Limb (tissue), 2 donors: ENCODE data around the gene PHOSPHO1.

Experiments
- DNase-seq, 2 donors: peaks; one replicate each; pipeline ENCODE4 v3.0.0-alpha.2; 2016; ENCODE audit errors: extremely low spot score in 2 of 2

The PHOSPHO1 gene

DNA sequence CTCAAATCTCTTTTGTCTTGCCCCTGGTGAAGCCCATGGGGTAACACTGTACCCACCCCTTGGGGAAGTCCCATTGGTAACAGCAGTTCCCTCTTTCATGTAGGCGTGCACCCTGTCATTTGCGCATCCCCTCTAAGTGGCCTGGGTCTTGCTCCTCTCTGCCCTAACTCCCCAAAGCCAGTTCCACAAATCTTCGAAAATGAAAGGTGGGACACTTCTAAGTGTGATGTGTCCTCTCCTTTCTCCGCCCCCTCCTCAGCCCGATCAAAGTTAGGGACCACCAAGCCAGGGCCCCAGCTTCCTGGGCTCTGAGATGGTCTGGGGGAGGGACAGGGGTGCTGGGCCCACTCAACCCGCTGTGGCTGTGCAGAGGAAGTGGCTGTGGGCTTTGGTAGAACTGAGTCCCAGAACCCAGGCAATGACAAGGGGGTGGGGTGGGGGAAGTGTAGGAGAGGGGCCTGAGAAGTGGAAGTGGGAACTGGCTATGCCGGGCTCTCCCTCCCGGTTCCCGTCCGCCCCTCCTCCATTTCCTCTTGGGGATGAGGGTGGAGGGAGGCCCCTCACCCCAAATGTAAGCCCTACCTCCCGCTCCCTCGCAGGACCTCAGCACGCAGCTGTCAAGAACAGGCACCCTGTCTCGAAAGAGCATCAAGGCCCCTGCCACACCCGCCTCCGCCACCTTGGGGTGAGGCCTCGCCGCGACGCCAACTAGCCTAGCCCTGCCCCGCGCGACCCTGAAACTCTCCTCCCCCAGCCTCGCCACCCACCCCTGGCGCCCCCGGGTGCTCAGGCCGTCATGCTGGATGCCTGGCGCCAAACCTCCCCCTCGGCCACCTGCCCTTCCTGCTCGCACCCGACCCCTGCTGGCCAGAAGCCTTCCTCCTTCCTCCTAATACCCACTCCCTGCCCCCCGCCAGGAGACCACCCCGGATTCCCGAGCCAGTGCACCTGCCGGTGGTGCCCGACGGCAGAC is 11.4 kb downstream of the PHOSPHO1 start:
- DNase-seq, result no peak

DNA sequence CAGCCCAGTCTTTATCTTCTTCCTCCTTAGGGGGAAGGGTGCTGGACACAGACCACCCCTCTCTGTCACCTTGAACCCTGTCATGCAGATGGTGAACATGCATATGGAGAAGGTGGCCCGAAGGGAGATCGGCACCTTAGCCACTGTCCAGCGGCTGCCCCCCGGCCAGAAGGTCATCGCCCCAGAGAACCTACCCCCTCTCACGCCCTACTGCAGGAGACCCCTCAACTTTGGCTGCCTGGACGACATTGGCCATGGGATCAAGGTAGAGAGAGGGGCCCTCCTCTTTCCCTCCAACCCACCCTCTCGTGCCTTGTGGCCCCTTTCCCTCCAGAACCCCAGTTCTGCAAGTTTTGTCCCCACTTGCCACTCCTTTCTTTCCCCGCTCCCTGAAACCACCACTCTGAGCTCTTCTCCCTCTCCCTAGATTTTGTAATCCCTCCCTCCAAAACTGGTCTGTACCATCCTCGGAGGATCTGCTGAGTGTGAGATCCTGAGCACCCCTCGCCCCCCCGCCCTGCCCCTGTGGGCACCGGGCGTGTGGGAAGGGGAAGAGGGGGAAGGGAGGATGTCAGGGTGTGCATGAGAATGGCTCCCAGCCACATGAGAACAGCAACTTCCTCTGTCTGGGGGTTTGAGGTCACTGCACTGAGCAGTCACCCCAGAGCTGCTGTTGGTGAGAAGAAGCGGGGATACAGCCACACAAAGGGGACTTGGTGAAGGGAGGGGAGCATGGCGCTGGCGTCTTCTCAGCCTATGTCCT is 12.8 kb downstream of the PHOSPHO1 start:
- DNase-seq, result no peak

DNA sequence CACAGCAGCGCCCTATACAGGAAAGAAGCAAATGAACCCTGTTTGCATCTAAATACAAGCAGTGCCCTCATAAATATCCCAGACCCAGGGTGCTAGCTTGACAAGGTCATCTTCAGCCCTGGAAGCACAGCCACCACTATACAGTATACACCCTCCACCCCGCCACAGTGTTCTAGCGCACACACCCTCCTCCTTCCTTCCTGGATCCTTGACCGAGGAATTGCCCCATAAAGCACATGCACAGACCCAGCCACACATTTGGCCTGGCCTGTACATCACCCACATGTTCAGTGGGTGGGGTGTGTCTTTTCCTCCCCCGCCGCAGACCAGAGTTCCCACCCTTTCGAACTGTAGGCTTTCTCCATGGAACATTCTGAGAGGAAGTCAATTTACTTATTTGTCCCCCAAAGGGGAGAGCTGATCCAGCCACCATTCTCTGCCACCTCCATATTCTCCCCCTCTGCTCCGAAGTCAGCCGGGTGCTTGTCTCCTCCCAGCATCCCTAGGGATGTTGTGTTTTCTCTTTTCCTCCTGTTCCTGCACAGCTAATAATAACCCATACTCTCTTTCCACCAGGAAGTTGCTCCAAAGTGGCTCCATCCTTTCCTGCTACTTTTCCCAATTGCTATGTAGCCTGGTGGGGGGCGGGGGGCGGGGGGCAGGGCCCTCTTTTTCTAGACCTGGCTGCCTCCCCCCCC is 13.5 kb downstream of the PHOSPHO1 start:
- no peak for DNase-seq

DNA sequence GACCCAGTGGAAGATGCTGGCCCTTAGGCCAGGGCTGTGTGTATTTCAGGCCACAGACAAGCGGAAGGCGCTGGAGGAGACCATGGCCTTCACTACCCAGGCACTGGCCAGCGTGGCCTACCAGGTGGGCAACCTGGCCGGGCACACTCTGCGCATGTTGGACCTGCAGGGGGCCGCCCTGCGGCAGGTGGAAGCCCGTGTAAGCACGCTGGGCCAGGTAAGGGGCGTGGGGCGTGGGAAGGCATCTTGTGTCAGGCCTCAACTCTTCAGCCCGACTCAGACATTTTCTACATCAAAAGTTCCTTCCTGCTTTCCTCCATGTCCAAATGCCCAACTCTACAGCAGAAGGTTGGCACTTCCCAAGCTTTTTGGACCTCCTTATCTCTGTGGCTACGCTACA is 14.1 kb downstream of the PHOSPHO1 start:
- DNase-seq, result no peak

DNA sequence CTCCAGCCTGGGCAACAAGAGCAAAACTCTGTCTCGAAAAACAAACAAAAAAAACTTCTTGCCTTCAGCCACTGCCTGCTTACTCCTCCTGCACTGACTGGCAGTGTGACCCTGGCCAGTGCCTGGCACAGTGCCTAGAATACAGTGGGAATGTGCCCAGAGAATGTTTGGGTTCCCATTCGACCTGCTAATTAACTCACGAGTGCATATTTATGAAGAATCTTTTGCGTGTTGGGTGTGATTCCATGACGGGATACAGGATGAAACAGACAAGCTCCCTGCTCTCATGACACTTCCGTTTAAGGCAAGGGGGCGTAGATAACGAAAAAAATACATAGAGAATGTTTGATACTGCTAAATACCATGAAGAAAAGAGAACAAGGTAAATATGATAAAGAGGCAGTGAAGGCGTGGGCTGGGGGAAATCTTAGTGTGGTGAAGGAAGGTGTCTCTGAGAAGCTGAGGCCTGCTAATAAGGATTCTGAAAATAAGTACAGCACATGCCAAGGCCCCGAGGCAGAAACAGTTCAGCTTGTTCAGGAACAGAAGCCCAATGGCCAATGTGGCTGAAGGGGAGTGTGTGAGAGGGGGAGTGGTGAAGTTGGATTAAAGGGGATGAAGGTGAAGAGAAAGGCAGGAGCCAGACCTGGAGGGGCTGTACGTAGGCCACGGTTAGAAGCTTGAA is 15.8 kb downstream of the PHOSPHO1 start:
- no peak for DNase-seq

DNA sequence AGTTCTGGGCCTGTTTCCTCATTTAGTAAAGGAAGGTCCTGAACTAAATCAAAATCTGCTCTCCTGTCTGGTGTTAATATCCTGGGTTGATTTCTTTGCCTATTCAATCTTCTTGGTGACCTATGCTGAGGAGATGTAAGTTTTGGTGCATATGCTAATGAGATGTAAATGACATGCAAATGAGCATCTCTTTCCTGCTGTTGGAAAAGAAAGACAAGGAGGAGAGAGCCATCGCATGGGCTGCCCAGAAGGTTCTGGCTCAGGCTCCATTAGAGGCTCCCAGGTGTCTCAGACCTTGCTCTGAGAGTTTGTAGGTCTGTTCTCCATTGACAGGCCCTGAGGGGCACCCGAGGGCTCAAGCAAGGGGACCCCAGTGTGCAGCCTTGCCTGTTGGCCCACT is 16.7 kb downstream of the PHOSPHO1 start:
- no peak for DNase-seq

DNA sequence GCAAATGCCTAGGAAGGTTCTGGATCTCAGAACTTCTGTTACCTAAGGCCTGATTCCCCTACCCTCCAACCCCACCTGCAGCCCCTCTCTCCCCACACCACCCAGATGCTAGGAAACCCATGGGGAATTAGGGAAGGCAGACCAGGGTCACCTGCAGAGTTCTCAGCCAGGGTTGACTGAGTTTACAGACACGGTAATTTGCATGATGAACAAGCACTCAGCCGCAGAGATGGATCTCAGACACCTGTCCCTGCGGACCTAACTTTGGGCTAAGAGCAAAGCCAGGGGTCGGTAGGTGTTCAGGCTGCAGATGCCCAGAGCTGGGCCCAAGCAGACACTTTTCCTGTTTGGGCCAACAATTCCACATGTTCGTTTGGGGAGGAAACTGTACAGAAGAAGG is 17.2 kb downstream of the PHOSPHO1 start:
- DNase-seq, result no peak

DNA sequence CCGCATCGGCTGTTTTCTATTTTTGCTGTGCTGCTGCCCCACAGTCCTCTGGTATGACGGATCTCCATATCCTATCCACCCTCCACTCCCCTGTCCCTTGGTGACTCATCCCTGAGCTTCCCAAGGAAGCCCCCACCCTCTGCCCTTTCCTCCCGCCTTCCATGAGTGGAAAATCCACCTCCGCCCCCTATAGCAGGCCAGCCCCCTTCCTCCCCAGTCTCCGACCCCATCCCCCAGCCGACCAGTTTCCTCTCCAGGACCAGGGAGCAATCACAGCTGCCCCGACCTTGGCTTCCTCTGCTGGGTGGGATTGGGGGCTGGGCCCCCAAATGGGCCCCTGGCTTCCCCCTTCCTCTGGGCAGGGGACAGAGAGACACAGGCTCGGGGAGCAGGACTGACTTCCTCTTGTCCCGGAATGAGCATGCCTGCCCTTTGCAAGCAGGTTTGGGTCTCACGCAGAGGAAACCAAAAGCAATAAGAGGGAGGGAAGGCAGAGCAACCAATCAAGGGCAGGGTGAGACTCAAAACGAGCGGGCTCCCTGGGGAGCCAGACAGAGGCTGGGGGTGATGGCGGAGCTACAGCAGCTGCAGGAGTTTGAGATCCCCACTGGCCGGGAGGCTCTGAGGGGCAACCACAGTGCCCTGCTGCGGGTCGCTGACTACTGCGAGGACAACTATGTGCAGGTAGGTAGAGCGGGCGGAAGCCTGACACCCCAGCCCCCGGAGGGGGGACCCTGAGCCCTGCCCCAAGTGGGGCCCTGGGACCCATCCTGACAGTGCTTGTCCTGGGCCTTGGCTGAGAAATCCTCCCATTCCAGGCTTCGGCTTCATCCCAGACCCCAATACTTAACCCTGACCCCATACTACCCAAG is 20.2 kb downstream of the PHOSPHO1 start, which contains the start of the genes ABI3 and GNGT2:
ABI3 (plus strand) TSS at position 550 of the 872 bp plus-strand sequence; CDS start at position 568, 18 bp downstream.
GNGT2 (minus strand) TSS at position 417 of the 872 bp plus-strand sequence. CDS start 3,152 bp downstream, outside the sequence.
- DNase-seq, result peak in 1 of 2 donors; percentile 39

DNA sequence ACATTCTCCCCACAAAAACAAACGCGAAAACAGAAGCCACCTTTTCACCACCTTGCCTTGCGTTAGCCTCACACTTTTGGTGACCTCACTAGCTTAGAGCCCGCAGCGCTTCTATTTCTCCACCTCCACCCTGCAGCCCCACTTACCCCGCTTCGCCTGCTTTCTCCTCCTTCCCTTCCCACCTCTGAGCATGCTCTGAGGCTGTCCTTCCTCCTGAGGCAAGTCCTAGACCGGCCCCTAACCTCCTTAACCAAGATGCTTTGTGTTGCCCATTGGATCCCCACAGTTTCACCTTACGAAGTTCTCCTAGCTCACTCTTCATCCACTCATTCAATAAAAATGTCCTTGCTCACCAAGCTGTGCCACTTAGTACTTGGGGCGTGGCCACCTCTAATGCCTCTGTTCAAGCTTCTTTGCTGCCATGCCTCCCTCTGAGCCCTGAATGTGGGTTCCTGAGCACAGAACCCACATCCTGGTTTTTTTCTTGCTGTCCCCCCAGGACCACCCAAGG is 21.5 kb downstream of the PHOSPHO1 start:
- DNase-seq, result no peak

DNA sequence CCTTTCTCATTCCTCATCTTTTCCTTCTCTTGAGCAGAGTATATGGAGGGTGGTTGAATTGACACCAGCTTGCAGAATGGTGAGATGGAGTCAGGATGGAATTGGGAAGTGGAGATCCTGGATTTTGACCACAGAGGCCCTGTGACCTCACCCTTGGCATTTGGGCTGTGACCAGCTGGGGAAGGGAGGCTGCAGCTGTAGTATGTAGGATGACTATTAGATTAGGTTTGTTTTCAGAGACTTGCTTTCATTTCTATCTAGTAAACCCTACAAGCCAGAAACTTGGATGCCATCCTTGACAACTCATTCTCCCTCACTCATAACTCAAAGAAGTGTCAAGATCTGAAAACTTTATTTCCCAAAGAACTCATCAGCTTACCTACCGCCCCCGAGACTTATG is 26.1 kb downstream of the PHOSPHO1 start:
- no peak for DNase-seq

DNA sequence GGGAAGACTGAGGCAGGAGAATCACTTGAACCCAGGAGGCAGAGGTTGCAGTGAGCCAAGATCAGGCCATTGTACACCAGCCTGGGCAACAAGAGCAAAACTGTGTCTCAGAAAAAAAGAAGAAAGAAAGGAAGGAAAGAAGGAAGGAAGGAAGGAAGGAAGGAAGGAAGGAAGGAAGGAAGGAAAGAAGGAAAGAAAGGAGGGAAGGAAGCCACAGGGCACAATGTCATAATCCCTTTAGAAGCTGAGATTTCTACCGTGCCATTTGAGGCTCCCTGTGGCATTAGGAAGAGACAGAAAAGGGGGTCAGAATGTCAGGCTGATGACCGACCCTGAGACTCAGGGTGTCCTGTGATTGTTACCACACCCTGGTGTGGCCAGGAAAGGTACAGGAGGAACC is 26.8 kb downstream of the PHOSPHO1 start:
- DNase-seq, result no peak

DNA sequence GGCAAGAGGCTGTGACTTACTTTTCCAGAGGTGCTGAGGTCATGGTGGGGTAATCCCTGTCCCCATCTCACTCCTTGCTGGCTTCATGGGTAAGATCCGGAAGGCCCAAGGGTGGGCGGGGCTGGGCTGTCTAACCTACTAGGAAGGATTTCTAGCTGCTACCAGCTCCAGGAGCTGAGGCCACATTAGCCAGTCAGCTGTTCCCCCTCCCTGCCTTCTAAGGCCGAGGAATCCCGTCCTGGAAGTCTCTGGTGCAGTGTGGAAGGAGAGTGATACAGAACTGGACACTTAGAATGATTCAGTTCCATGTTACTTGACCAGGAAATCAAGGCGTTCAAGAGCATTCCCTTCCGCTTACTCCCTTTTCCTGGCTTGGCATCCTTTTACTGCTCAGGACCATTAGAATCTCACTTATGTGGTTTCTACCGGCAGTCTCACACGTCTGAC is 29.1 kb downstream of the PHOSPHO1 start:
- DNase-seq, result no peak

DNA sequence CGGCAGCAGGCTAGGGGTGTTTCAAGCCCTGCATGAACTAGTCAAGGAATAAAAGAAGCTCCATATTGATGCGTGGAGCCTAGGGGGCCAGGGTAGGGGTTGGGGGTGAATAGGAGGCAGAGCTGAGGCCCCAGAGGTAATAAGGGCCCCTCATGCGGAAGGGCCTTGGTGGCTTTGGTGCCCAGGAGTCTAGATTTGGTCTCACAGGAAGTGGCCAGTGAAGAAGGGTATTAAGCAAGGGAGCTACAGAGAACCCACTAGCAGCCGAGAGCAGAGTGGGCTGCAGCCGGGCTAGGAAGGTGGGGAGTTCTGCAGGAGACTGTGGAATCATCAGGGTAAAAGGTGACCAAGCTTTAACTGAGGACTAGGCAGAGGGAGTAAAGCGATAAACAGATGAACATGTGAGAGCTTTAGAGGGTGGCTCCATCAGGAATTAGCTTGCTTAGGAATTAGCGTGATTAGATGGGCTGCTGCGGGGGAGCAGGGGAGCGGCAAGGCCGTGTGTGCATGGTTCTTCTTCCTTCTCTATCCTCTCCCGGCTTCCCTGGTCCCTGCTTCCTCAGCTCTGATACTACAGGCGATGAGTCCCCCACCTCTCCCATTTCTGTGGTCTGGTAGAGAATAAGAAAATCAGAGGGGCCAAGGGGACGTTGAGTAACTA is 30.0 kb downstream of the PHOSPHO1 start:
- DNase-seq, result no peak

DNA sequence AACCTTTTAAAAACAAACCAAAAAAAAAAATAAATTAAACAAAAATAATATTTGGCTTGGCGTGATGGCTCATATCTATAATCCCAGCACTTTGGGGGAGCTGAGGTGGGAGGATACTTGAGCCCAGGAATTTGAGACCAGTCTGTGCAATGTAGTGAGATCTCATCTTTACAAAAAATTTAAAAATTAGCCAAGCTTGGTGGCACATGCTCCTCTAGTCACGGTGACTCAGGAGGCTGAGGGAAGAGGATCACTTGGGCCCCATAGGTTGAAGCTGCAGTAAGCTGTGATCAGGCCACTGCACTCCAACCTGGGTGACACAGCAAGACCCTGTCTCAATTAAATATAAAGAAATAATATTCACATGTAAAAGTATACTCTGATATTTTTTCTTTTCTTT is 32.4 kb downstream of the PHOSPHO1 start:
- DNase-seq, result no peak

DNA sequence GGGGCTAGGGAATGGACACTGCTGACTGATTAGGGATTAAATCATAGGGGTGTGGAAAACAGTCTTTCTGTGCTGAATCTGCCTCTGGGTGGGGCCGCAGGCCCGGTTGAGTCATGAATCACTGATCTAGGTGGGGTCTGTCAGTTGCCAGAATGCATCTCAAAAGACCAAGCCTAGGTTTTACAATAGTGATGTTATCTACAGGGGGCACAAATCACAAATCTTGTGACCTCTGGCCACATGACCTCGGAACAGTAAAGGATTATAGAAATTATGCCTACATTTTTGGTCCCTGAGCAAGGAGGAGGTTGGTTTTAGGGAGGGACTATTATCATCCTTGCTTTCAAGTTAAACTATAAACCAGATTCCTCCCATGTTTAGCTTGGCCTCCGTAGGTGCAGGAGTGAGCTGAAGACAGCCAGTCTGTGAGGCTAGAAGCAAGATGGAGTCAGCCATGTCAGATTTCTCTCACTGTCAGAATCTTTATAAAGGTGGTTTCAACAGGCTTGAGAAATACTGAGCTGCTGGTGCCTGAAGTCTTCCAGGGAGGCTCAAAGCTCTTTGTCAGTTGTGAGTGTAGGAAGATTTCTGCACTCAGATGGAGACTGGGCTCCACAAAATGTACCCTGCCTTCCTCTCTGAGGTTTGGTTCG is 33.1 kb downstream of the PHOSPHO1 start:
- no peak for DNase-seq

DNA sequence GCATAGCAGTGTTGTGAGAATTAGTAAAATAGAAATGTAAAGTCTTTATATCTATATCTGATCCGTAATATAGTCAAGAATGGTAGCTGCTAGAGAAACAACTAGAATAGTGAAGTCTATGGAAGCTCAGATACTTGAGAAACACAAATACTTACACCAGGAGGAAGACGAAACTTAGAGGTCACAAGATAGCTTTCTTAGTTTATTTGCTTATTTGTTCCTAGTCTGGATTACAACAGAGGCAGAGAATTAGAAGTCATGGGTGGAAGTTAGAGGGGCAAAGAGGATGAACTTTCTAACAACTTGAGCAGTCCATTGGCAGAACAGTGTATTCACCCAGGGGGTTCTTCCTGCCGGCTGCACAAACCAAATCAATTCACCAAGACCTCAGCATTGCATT is 34.1 kb downstream of the PHOSPHO1 start:
- DNase-seq, result no peak

DNA sequence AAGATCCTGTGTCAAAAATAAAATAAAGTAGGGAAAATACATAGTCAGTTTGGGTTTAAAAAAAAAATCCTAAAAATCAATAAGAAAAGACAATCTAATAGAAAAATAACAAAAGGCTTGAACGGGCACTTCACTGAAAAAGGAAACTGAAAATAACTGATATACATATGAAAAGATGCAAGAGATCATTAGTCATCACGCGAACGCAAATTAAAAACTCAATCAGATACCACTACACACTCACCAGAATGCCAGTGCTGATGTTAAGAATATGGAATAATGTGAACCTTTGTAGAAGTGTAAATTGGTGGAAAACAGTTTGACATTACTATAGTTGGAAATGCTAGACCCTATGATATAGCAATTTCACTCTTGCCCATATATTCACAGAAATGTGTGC is 34.8 kb downstream of the PHOSPHO1 start:
- DNase-seq, result no peak

DNA sequence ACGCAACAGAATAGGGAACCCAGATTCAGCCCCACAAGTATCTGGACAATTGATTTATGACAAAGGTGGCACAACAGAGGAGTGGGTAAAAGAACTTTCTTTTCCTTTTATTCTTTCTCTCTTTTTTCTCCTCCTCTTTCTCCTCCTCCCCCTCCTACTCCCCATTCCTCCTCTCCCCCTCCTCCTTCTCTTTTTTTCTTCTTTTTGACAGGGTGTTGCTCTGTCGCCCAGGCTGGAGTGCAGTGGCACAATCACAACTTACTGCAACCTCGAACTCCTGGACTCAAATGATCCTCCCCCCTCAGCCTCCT is 36.3 kb downstream of the PHOSPHO1 start:
- DNase-seq, result no peak
